Activated T-cell treated with anti-CD3 and anti-CD28 coated beads for 24 hours (primary cell): Measurements from ENCODE around the gene OPTN.
"Not testable (repeated sequence)": the region's sequence is repeated elsewhere in the genome, so short reads cannot be mapped to it uniquely, and the experiment has no call there.

ENCODE experiments used
- DNase-seq: peaks from one replicate; pipeline ENCODE4 v3.0.0-alpha.2; 2020; ENCODE audit warnings: low read depth

Gene OPTN

DNA sequence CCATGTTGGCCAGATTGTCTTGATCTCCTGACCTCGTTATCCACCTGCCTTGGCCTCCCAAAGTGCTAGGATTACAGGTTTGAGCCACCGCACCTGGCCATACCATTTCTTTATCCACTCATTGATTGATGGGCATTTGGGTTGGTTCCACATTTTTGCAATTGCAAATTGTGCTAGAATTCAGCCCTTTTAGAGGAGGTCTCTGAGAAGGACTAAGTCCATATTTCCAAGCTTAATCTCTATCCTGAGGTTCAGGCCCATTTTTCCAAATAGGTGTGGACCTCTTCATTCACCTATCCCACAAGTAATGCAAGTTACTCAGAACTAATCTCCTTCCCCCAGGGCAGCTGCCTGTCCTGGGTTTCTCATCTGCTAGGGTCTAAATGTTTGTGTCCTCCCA is 9.7 kb upstream of the OPTN start:
- no peak for DNase-seq

DNA sequence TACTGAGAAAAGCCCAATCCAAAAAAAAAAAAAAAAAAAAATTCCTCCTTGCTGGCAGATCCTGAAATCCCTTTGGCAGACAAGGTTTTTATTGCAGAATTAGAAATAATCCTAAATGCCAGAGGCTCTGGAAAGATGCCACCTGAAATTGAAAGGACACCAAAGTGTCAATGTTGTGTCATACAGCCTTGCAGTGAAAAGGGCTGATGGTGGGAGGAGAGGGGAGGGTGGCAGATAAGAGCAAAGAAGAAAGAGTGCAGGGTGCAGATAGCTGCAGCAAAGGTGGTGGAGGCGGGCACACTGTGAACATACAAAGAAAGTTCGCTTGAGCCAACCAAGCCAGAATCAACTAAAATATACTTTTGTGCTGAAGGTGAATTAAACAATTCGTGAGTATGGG is 8.2 kb upstream of the OPTN start:
- no peak for DNase-seq

DNA sequence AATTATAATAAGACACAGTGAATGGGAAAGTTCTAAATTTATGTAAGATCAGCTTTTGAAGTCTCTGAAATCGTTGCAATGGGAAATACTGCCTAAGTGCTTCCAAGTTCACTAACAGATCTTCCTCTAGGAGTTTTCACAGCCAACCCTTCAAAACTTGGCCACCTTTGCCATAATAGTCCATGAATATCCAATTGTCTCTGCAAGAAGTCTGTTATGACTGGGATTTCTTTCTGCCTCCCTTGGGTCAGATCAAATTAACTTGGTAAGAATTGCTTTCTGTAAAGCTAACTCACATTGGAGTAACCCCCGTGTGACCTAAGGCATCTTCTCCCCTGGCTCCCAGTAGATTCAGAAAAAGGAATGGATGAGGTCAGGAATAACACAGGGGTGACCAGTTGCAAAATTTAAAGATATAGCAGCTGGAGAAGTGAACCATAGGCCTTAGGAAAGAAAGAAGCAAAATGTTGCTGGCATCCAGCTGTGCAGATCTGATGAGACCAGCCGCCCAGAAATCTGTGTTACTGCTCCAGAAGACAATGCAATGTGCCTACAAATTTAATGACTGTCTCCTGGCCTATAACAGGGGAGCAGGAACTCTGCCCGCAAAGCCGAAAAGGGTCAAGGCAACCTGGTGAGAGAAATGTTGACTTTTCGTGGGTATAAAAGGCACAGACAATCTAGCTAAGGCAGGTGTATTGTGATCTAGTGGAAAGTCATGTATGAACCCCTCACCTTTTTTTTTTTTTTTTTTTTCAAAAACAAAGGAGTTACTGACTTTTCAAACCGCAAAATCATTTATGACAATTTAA is 7.5 kb upstream of the OPTN start:
- no peak for DNase-seq

DNA sequence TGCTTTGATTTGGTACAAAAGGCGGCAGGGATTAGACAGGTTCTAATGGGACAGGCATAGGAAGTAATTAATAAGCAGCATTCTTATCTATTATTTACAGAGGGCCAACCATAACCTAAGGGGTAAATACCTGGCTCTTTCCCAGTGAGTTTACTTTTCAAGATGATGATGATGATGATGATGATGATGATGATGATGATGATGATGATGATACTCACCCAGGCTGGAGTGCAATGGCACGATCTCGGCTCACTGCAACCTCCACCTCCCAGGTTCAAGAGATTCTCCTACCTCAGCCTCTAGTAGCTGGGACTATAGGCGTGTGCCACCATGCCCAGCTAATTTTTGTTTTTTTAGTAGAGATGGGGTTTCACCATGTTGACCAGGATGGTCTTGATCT is 5.9 kb upstream of the OPTN start:
- not testable (repeated sequence) for DNase-seq

DNA sequence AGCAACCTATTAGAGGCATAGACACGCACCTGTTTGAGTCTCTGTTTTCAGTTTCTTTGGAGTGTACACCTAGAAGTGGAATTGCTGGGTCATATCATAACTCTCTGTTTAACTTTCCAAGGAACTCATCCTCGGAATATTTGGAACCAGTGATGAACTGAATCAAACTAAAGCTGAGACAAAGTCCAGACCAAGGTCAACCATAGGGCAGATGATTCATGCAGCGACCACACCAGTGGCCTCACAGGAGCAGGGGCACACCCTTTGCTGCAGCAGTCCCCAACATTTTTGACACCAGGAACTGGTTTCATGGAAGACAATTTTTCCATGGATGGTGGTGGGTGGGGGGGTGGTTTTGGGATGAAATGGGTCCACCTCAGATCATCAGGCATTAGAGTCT is 4.9 kb upstream of the OPTN start:
- no peak for DNase-seq

DNA sequence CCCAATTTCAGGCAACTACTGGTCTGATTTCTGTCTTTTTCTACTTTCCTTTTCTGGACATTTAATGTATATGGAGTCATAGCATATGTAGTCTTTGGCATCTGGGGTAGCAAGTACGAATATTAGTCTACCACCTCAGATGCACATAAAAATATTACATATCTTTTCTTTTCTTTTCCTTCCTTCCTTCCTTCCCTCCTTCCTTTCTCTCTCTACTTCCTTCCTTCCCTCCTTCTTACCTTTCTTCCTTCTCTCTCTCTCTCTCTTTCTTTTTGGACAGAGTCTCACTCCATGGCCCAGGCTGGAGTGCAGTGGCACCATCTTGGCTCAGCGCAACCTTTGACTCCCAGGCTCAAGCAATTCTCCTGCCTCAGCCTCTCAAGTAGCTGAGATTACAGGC is 4.0 kb upstream of the OPTN start:
- DNase-seq, result no peak

DNA sequence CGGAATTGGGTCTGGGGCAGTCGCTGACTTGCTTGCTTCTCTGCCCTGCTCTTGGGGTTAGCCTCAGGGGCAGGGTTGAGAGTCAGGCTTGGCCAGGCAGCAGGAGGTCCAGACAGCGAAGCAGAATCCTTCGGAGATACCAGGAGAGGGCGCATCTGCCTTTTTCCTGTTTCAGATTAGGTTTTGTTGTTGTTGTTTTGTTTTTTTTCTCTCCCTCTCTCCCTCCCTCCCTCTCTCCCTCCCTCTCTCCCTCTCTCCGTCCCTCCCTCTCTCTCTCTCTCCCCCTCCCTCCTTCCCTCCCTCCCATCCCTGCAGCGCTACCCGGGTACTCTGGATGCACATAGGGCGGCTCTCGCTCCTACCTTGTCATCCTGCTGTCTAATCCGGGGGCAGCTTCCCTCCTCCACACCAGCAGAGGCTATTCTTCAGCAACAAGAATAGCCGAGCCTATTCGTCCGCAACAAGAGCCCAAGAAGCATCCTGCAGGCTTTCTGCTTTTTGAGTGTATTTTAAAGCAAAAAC is 758 bp upstream of the OPTN start:
- no peak for DNase-seq

DNA sequence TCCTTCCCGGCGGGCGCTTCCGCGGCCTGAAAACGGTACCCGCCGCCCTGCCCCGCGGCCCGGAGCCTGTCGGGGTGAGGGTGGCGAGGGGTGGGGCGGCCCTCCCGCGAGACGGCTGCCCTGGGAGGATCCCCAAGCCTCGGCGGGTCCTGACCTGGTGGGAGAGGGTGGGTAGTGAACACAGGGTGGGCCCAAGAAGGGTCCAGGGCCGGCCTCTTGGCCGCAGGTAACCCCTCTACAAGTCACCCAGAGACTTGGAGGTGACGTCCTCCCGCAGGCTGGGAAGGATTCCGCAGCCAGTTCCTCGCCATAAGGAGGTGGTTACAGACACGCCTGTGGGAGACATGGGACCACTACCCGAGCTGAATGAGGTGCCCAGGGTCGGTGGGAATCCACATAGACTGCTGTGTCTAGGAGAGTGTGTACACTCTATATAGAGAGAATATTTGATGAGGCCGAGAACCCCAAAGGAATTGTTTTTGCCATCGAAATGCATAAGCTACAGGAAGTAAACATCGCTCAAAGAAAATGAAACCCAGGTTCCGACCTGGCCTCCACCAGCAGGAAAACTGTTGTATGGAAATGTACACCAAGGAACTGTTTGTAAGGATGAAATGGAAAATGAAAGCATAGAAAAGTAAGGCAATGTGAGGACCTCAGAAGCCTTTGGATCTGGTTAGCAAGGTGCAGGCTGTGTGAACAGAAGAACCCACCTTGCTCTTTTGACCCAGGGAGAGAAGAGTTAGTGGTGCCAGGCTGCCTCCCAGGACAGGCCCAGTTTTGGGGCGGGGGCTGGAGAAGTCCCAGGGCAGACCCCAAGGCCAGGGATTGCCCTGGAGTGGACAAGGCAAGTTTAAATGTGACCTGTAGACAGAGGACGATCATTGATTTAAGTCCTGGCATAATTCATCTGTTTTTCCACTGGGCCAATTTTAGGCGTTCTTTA is 659 bp downstream of the OPTN start:
- no peak for DNase-seq

DNA sequence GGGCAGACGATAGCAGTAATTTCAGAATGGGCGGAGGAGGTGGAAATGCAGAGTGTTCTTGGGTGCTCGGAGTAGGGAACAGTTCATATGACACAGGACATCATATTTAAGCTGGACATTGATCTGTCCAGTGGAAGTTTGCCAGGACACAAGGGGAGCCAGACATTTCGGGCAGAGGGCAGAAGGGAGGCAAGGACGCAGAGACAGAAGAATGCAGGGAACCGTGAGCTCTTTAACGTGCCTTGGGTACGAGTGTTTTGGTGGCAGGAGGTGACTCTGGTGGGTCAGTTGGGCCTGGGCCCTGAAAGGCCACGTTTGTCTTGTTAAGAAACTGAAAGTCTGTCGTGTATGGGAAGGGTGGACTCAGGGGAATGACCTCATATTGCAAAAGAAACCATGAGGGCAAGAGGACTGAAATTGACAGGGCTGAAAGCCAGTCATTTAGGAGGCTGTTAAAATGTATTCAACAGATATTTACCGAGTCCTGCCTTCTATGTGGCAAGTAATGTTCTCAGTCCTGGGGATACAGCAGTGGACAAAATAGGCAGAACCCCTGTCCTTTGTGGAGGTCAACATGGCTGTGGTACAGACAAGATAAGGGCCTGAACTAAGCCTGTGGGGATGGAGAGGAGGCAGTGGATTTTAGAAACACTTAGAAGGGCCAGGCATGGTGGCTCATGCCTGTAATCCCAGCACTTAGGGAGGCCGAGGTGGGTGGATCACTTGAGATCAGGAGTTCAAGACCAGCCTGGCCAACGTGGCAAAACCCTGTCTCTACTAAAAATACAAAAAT is 2.2 kb downstream of the OPTN start:
- no peak for DNase-seq

DNA sequence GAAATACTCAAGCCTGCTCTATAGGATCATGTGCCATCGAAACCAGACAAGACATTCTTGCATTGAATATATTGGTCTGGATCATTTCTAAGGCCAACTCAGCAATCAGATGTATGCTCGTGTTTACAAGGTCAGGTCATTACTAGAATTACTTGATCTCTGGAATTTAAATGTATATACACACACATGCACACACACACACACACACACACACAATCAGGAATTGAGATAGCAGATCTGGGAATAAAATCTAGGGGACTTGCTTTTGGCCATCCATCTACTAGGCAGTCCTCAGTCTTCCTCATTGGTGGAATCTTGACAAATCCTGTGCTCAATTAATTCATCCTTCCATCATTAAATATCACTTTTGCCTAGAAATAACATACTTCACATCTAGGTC is 3.6 kb downstream of the OPTN start:
- DNase-seq, result no peak

DNA sequence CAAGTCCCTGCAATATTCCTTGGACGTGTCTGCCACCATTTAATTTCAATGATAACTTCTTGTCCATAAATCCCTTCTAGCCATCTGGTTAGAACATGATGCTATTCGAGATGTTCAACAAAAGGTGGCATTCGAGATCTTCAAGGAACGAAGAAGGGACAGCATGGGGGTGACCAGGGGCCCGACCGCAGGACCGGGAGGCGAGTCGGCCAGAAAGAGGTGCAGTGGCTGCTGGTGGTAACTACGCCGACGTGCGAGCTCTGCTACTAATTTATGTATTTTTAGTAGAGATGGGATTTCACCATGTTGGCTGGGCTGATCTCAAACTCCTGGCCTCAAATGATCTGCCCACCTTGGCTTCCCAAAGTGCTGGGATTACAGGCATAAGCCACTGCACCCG is 4.7 kb downstream of the OPTN start:
- no peak for DNase-seq

DNA sequence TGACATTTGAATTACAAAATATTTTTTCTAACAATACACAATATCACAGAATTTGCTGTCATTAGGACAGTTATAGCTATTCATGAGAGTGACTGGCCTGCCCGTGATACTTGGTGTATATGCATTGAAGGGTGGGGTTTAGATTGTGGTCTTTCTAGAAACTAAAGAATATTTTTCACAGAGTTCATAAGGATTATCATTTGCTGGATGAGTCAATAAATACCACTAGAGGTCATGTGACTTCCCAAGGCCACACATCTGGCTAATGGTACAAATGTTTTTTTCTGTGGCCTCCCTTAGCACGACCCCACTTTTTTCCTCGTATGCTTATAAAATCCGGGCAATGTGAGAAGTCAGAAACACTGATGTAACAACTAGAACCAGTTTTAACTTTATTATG is 5.2 kb downstream of the OPTN start:
- no peak for DNase-seq

DNA sequence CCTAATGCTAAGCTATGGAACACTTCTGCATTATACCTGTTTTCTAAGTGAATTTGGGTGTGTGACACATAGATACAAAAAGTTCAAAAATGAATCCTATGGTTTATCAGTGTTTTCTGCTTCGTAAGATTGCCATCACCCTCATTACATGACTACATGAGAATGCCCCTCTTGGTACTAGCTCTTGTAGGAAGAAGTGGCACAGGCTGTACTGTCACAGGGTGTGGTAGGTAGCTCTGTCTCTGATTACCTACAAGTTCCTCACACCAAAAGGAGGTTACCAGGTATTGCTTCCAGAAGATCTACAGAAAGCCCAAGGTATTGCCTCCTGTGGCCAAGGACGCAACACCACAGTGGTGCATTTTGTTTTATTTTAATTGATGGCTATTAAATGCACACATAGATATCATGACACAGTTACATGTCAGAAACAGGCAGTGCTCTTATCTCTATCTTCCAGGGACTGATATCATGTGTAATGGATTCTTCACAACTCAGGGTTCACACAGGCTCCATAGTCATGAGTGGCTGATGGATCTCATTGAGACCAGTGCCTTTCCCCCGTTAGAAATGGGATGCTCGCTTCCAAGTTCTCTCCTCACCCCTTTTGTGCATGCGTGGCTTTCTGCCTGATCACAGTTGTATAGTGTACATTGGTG is 6.6 kb downstream of the OPTN start:
- DNase-seq, result no peak

DNA sequence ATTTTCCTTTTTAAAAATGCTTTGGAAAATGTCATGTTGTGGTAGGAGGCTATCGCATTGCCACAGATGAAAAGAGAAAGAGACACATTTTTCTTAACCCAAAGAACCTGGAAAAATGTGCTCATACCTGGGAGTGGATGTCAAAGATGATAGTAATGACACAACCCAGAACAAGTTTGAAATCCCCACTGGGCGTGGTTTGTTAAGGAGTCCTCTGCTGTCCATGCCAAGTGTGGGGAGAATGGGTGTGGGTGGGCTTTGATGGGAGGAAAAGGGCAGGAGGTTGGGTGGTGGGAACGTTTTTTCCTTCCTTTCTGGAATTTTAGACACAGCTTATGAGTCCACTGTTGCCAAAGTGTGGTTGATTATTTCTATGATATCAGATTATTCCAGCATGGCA is 10.9 kb downstream of the OPTN start:
- DNase-seq, result no peak

DNA sequence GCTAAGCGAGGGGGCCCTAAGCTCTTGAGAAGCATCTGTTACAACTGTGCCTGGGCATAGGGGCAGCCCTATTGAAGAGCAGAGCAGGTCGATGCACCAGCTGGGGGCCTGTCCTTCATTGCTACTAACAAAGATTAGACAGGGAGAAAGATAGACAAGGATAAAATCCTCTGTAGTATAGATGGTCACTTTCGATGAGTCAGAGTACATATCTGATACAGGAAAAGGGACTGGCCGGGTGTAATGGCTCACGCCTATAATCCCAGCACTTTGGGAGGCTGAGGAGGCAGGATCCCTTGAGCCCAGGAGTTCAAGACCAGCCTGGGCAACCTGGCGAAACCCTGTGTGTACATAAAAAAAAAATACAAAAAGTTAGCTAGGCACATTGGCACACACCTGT is 13.6 kb downstream of the OPTN start:
- DNase-seq, result no peak

DNA sequence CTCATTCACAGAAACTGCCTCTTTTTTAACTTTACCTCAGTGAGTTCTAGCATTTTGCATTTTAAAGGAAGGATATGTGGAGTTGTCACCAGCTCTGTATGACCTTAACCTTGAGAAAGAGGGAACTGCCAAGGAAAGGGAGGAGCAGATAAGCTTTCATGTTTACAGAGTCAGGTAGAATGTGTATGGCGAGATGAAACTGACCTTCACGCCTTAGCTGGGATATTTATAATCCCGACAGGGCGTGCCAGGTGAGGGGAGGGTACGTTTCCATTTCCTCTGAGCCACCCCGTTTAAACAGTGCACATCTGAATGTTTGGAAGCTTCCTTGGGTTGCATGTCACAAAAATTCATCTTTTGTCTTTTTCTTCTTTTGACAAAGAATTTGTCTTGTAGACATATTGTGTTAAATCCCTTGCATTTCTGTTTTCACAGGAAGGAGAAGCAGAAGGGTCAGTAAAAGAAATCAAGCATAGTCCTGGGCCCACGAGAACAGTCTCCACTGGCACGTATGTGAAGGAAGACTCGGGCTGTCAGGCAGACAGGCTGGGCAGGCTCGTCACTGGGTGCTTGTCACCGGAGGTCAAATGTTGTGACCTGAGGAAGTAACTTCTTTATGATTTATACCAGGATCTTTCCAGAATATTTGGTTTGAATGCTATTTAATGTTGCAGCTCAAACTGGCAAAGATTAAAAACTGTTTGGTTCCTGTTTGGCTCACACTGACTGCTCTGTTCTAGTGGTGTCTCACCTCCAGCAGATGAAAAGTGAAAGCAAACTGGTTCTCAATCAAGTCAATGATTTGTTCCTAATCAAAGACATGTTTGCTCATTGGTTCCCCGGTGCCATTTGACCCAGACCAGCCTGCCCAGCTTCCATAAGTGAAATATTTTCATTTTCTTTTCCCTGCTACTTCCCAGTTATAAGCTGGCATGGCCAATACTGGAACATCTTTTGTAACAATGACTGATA is 16.2 kb downstream of the OPTN start:
- no peak for DNase-seq

DNA sequence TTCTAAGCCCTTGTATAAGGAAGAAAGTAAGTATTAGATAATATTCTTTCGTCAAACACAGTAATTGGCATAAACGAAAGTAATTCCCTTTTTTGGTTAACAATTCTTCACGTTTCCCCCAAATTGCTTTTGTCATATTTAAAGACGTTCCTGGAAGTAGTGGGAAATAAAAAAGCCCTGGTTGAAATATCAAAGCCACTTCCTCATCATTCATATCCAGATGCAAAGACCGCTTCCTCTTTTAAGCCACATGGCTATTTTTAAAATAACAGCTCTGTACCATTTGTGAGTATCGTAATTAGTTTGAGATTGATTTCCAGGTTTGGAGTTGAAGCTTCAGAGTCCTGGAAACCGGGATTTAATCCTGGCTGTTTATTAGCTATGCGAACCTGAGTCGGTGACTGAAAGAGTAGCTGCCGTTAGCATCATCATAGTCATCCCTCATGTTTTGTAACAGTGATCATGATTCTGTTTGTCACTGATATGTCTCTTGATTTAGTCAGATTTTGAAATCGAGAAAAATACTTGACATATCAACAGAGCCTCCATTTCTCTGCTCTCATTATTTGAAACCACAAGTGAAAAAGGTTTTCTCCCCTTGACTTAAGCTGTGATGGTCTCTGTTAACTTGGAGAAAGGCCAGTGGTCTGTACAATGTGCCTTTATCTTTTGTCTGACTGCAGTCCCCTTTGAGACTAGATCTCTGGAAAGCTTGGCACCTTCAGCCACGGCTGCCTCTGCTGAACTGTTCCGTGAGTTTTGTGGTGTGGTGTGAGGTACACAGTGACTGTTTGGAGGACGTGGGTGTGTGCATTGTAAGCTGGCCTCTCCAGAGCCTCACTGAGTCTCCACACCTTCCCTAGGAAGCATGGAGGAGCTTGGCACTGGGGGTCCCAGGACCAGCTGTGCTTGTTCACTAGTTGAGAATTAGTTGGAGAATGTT is 18.1 kb downstream of the OPTN start:
- no peak for DNase-seq

DNA sequence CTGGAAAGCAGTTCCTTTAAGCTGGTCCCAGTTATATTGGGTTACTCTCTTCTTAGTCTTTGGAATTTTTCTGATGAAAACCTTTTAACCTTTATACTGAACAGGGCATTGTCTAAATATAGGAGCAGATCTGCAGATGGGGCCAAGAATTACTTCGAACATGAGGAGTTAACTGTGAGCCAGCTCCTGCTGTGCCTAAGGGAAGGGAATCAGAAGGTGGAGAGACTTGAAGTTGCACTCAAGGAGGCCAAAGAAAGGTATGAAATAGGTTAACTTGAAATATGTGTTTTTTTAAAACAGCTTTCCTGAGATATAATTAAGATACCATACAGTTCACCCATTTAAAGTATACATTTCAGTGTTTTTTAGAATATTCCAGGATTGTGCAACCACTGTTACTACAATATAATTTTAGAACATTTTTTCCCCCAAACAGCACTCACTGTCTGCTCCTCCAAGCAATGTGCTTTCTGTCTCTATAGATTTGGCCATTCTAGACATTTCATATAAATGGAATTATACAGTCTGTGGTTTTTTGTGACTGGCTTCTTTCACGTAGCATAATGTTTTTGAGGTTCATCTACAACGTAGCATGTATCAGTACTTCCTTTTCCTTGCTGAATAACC is 18.9 kb downstream of the OPTN start:
- no peak for DNase-seq
